HG02588 (cell line): ENCODE measurements around the gene FASN.

ENCODE experiments used
- ATAC-seq: cut with Tn5 transposase; IDR thresholded peaks from one replicate; pipeline ENCODE4 v1.9.1; 2021; ENCODE audit warnings: mild to moderate bottlenecking, moderate library complexity; ENCODE audit not compliant: unreplicated experiment

The FASN gene

GRCh38 chr17:82078433-82078832 lies 19.6 kb downstream of the FASN start:
- no peak for ATAC-seq

- no peak for ATAC-seq
Observed at GRCh38 chr17:82077617-82078358, 20.2 kb downstream of the FASN start.

DNA sequence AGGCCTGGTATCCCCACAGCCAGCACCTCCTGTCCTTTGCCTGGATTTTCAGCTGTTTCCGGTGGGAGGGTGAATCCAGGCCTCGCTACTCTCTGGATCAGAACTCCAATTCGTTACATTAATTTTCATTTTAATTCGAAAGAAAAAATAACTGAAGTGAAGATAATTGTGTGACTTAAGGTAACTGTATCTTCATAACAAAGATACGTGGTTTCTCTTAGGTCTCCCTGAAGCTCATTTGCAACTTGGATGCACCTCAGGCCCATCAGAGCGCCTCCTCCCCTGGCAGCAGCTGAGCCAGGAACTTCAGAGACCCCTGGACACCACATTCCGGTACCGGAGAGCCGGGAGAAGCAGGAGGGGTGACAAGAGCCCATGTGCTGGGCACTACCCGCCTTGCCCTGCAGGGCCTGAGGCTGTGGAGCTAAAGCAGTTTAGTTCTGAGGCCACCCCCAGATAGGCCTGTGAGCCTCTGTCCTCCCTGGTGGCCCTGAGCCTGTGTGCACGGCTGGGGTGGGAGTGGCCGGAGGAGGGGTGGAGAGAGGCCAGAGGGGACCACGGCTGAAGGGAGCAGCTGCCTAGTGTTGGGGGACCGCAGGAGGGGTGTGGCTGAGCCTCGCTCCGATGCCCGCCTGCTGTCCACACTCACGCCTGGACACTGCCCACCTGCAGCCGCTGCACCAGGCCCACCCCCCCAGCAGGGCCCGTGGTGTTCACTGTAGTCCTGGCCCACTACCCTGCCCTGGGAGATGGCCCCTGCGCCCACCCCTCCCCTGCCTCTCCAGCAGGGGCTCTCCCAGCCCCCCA lies 21.0 kb downstream of the FASN start:
- ATAC-seq: no peak

- no peak for ATAC-seq
Observed at GRCh38 chr17:82076018-82076784, 21.8 kb downstream of the FASN start.

DNA sequence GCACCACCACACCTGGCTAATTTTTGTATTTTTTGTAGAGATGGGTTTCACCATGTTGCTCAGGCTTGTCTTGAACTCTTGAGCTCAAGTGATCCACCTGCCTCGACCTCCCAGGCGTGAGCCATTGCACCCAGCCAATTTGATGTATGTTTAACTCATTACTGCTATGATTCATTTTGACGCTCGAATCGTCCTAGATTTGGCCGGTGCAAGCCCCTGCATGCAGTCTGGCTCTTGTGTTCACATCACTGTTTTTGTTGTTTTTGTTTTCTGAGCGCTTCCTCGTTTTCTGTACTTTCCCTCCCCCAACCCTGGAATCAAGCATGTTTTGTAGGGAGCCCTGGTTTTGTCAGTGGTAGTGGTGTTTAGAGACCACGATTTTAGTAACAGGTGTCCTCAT lies 24.6 kb downstream of the FASN start:
- ATAC-seq: no peak

DNA sequence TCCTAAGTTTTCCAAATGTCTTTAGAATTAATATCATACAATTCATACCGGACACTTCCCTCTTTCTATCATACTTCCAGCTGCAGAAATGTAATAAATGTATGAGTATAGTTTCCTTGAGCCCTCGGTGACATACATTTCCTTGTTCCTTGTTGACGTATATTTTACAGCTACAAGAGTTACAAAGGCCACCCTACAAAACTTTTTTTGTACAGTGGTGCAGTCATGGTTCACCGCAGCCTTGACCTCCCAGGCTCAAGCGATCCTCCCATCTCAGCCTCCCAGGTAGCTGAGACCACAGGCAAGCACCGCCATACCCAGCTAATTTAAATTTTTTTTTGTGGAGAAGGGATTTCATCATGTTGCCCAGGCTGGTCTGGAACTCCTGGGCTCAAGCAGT lies 25.2 kb downstream of the FASN start:
- no peak for ATAC-seq

GRCh38 chr17:82070611-82071010 lies 27.4 kb downstream of the FASN start:
- no peak for ATAC-seq

DNA sequence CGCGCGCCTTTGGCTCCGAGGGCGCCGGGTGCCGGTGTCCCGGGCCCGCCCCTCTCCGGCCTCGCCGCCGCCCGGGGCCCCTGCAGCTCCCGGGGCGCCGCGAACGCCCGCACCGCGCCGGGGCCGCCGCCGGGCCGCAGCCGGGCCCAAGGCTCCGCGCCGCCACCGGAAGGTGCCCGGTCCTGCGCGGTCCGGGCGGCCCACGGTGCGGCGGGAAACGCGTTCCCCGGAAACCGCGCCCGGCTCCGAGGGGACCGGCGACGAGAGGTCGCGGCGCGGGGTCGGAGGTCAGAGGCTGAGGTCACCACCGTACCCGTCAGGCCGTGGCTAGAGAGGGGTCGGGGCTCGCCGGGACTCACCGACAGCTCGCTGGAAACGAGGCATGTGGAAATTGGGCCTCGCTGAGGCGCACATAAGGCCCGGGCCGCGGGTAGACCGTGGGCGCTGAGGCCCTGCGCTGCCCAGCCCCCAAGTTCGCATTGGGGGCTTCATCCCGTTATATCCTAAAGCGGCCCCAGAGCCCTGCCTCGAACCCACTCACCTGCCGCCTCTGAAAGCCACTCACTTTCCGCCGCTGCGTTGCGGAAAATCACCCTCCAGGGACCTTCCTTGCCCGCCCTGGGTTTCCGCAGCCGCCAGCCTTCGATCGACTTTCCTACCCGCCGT lies 32.3 kb downstream of the FASN start, which contains the start of gene DUS1L:
DUS1L (minus strand) TSS at position 167 of the 666 bp plus-strand sequence. CDS start 745 bp downstream, outside the sequence.
- peak; percentile 71 for ATAC-seq

GRCh38 chr17:82065193-82065637 lies 32.8 kb downstream of the FASN start:
- peak; percentile 9 for ATAC-seq

- no peak for ATAC-seq
Observed at GRCh38 chr17:82064433-82065192, 33.4 kb downstream of the FASN start.

GRCh38 chr17:82063424-82064415 lies 34.3 kb downstream of the FASN start:
- ATAC-seq: no peak

- ATAC-seq: no peak
Observed at GRCh38 chr17:82062984-82063368, 35.1 kb downstream of the FASN start.

DNA sequence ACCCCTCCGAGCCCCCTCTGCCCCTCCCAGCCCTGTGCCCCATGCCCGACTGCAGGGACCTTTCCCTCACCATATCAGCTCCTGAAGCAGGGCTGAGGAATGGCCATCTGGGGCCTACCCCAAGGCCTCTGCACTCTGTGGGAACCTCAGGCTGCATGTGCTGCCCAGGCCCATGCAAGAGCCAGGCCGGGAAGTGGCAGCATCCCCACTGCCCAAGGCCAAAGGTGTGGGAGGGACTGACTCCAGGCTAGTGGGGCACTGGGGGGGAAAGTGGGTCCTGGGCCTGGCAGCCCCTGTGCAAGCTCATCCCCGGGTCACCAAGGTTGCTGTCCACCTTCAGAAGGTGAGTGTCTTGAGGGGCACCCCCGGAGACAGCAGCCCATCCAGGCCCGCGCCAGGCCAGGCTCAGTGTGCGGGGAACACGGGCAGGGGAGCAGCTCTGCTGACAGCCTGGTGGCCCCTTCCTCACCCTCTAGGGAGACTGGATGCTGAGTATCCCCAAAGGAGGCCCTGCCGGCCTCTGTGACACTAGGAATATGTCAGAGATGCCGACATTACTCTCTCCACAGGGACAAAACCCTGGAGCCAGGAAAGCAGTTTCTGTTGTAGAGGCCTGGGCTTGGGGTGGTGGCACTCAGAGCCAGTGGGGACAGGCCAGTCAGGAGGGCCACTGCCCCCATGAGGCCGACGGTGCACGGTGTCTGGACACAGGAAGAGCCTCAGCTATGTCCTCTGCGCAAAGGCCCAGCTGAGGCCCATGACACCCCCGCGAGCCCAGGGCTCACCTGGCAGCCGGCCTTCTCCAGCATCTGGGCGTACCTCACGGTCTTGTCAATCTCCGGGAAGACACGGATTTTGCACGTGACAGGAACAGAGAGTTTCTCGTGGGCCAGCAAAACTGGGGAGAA lies 35.7 kb downstream of the FASN start:
- no peak for ATAC-seq

GRCh38 chr17:82061047-82061925 lies 36.8 kb downstream of the FASN start:
- no peak for ATAC-seq

- no peak for ATAC-seq
Observed at GRCh38 chr17:82060614-82061013, 37.4 kb downstream of the FASN start.

GRCh38 chr17:82060001-82060380 lies 38.0 kb downstream of the FASN start:
- ATAC-seq: no peak
